ENCODE data around the gene B4GALT6. TPM values are rescaled to one million over a fixed set of nuclear protein-coding genes. Genes with fewer than 3 reads are reported as not detected.
A peak's percentile ranks its signal among the peaks of the same experiment; 100 is the strongest.

Gene B4GALT6
- total RNA-seq, 3 donors from 2014 or later (not counting 1 experiment from before 2014, with no cell fraction given): 18.6 to 33.0 (median 20.6) TPM

GRCh38 chr18:31612124-31612523, 72.3 kb downstream of the B4GALT6 start:
- H3K27ac ChIP-seq (ENCODE audit: low read length): no peak overlapping the region
- no peaks in the 10 kb centered on the region for H3K27me3 ChIP-seq (ENCODE audit: control insufficient read depth, insufficient read depth, low read length)
- intact Hi-C loops (cut with micrococcal nuclease): no loop called here
- no peaks in the 10 kb centered on the region for H3K4me1 ChIP-seq (ENCODE audit: control insufficient read depth, insufficient read depth, low read length)
- H3K36me3 ChIP-seq (ENCODE audit: control insufficient read depth, insufficient read depth, low read length): no peaks in the 10 kb centered on the region
- H3K9me3 Mint-ChIP-seq: no peaks in the 10 kb centered on the region
- H3K4me3 ChIP-seq (ENCODE audit: low read length): no peak overlapping the region
- TF ChIP-seq, protein P1, sequence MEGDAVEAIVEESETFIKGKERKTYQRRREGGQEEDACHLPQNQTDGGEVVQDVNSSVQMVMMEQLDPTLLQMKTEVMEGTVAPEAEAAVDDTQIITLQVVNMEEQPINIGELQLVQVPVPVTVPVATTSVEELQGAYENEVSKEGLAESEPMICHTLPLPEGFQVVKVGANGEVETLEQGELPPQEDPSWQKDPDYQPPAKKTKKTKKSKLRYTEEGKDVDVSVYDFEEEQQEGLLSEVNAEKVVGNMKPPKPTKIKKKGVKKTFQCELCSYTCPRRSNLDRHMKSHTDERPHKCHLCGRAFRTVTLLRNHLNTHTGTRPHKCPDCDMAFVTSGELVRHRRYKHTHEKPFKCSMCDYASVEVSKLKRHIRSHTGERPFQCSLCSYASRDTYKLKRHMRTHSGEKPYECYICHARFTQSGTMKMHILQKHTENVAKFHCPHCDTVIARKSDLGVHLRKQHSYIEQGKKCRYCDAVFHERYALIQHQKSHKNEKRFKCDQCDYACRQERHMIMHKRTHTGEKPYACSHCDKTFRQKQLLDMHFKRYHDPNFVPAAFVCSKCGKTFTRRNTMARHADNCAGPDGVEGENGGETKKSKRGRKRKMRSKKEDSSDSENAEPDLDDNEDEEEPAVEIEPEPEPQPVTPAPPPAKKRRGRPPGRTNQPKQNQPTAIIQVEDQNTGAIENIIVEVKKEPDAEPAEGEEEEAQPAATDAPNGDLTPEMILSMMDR (IDR thresholded peaks at IDR 0.05): no peak
- H3K36me3 Mint-ChIP-seq: no peaks in the 10 kb centered on the region
- peaks cover 8 to 13% of the 10 kb centered on the region in 2 donors for H3K4me1 Mint-ChIP-seq
- 79% methylated on average over 4 of the region's 6 CpGs for WGBS (ENCODE audit: insufficient coverage)
- DNase-seq (no peak), ATAC-seq (no peak)
- H3K27ac Mint-ChIP-seq: no peak overlapping the region
- no peak overlapping the region for H3K4me3 Mint-ChIP-seq
- H3K9me3 ChIP-seq (ENCODE audit: control insufficient read depth, insufficient read depth, low read length): no peaks in the 10 kb centered on the region
- H3K27me3 Mint-ChIP-seq (ENCODE audit: low read depth in 2 of 2): peaks cover 0 to 2% of the 10 kb centered on the region in 2 donors

- WGBS (ENCODE audit: insufficient coverage): 82% methylated on average over 5 of the region's 5 CpGs
- no peaks in the 10 kb centered on the region for H3K36me3 ChIP-seq (ENCODE audit: control insufficient read depth, insufficient read depth, low read length)
- intact Hi-C loops (cut with micrococcal nuclease): loop anchor here (2.0 kb wide), 1 partner anchor 111 kb away; no protein-coding TSS in a partner anchor
- Mint-ChIP-seq H3K4me3 (no peak overlapping the region), H3K9me3 (no peaks in the 10 kb centered on the region), H3K27ac (no peak overlapping the region), H3K36me3 (no peaks in the 10 kb centered on the region), H3K27me3 (ENCODE audit: low read depth in 2 of 2) (peaks cover 0 to 2% of the 10 kb centered on the region in 2 donors), H3K4me1 (peaks cover 8 to 13% of the 10 kb centered on the region in 2 donors)
- no peak overlapping the region for H3K27ac ChIP-seq (ENCODE audit: low read length)
- H3K9me3 ChIP-seq (ENCODE audit: control insufficient read depth, insufficient read depth, low read length): no peaks in the 10 kb centered on the region
- no peaks in the 10 kb centered on the region for H3K27me3 ChIP-seq (ENCODE audit: control insufficient read depth, insufficient read depth, low read length)
- no peaks in the 10 kb centered on the region for H3K4me1 ChIP-seq (ENCODE audit: control insufficient read depth, insufficient read depth, low read length)
- DNase-seq: no peak
- ATAC-seq: no peak
- no peak overlapping the region for H3K4me3 ChIP-seq (ENCODE audit: low read length)
- TF ChIP-seq, protein P1 (IDR thresholded peaks at IDR 0.05): no peak
Measured at GRCh38 chr18:31611511-31611910, 72.9 kb downstream of the B4GALT6 start.

- H3K27me3 ChIP-seq (ENCODE audit: control insufficient read depth, insufficient read depth, low read length): no peaks in the 10 kb centered on the region
- no peaks in the 10 kb centered on the region for H3K9me3 ChIP-seq (ENCODE audit: control insufficient read depth, insufficient read depth, low read length)
- H3K4me3 ChIP-seq (ENCODE audit: low read length): no peak overlapping the region
- Mint-ChIP-seq H3K27me3 (ENCODE audit: low read depth in 2 of 2) (peaks cover 0 to 7% of the 10 kb centered on the region in 2 donors), H3K4me3 (no peak overlapping the region), H3K9me3 (no peaks in the 10 kb centered on the region), H3K36me3 (no peaks in the 10 kb centered on the region), H3K4me1 (peaks cover 8 to 13% of the 10 kb centered on the region in 2 donors), H3K27ac (peak overlapping the region in 1 of 2 donors; percentile 3)
- intact Hi-C loops (cut with micrococcal nuclease): loop anchor here (2.0 kb wide), 1 partner anchor 112 kb away; no protein-coding TSS in a partner anchor
- H3K36me3 ChIP-seq (ENCODE audit: control insufficient read depth, insufficient read depth, low read length): no peaks in the 10 kb centered on the region
- no peak overlapping the region for H3K27ac ChIP-seq (ENCODE audit: low read length)
- H3K4me1 ChIP-seq (ENCODE audit: control insufficient read depth, insufficient read depth, low read length): no peaks in the 10 kb centered on the region
- TF ChIP-seq, protein P1 (IDR thresholded peaks at IDR 0.05): peak; percentile 18
- ATAC-seq (peak; percentile 40 to 72 (median 57)), DNase-seq (peak in 1 of 2 donors; percentile 22)
- WGBS (ENCODE audit: insufficient coverage): 71% methylated on average over 8 of the region's 8 CpGs
Measured at GRCh38 chr18:31610286-31611205, 73.8 kb downstream of the B4GALT6 start.
